HepG2 (cell line): ENCODE results near the gene INTS3. TPM values are rescaled to one million over a fixed set of nuclear protein-coding genes. Genes with fewer than 3 reads are reported as not detected.

Experiments
- ARHGAP35 ChIP-seq: sonication (generic); formaldehyde crosslinking; IDR thresholded peaks from 2 replicates; pipeline ENCODE4 v1.9.0; 2022; ENCODE audit warnings: mild to moderate bottlenecking, inconsistent platforms, moderate library complexity, missing genetic modification reagents, borderline replicate concordance
- ATF5 ChIP-seq: sonication (generic); formaldehyde crosslinking; IDR thresholded peaks from 2 replicates; pipeline ENCODE4 v1.4.0; 2020; ENCODE audit warnings: mild to moderate bottlenecking, low read depth, missing genetic modification reagents
- BORCS8-MEF2B ChIP-seq: sonication (generic); formaldehyde crosslinking; IDR thresholded peaks from 2 replicates; pipeline ENCODE4 v1.8.0; 2022; ENCODE audit warnings: mild to moderate bottlenecking, missing genetic modification reagents
- FOXJ3 ChIP-seq: sonication (generic); formaldehyde crosslinking; IDR thresholded peaks from 2 replicates; pipeline ENCODE4 v1.4.0; 2020; ENCODE audit warnings: missing genetic modification reagents, mild to moderate bottlenecking, borderline replicate concordance
- GATAD2A ChIP-seq: IDR thresholded peaks from 2 replicates; pipeline ENCODE4 v1.6.1; 2016
- JDP2 ChIP-seq: sonication (generic); formaldehyde crosslinking; IDR thresholded peaks from 2 replicates; pipeline ENCODE4 v1.8.1; 2022; ENCODE audit warnings: missing genetic modification reagents, borderline replicate concordance
- KLF15 ChIP-seq: sonication (generic); formaldehyde crosslinking; IDR thresholded peaks from 2 replicates; pipeline ENCODE4 v1.8.1; 2023; ENCODE audit warnings: borderline replicate concordance, mild to moderate bottlenecking, inconsistent platforms, missing genetic modification reagents, mixed read lengths
- MAFK ChIP-seq, 2 experiments: IDR thresholded peaks in 1 of 2; conservative IDR thresholded peaks in 1 of 2; 2 replicates each; pipeline ENCODE4 v1.6.1; 2011; ENCODE audit warnings: improper control_type of control experiment in 2 of 2, low read length in 2 of 2
- MED13 ChIP-seq: sonication (generic); formaldehyde crosslinking; IDR thresholded peaks from 2 replicates; pipeline ENCODE4 v1.5.0; 2020; ENCODE audit warnings: missing genetic modification reagents
- NBN ChIP-seq: fragments of 450-650 bp; conservative IDR thresholded peaks from 2 replicates; pipeline ENCODE4 v1.6.1; 2017
- NFRKB ChIP-seq: fragments of 450-650 bp; IDR thresholded peaks from 2 replicates; pipeline ENCODE4 v1.6.1; 2017
- PCBP2 ChIP-seq: fragments of 200-400 bp; formaldehyde crosslinking; optimal IDR thresholded peaks from 2 replicates; pipeline ENCODE3; 2018; ENCODE audit warnings: low read length, low read depth; ENCODE audit not compliant: poor library complexity, severe bottlenecking
- SOX6 ChIP-seq, 2 experiments: fragments of 450-650 bp in 1 of 2; sonication (generic) in 1 of 2; formaldehyde crosslinking in 1 of 2; IDR thresholded peaks; 2 replicates each; pipeline versions ENCODE4 v1.4.0 to v1.6.1; 2017 to 2020; ENCODE audit warnings: antibody characterized with exemption in 1 of 2, mild to moderate bottlenecking in 1 of 2, missing genetic modification reagents in 1 of 2
- SP2 ChIP-seq: sonication (generic); formaldehyde crosslinking; IDR thresholded peaks from 2 replicates; pipeline ENCODE4 v1.5.1; 2020; ENCODE audit warnings: mild to moderate bottlenecking, missing genetic modification reagents
- ZBTB42 ChIP-seq: sonication (generic); formaldehyde crosslinking; IDR thresholded peaks from 2 replicates; pipeline ENCODE4 v1.5.0; 2020; ENCODE audit warnings: mild to moderate bottlenecking, missing genetic modification reagents
- ZFY ChIP-seq: sonication (generic); formaldehyde crosslinking; IDR thresholded peaks from 2 replicates; pipeline ENCODE4 v1.4.0; 2020; ENCODE audit warnings: missing genetic modification reagents
- ZMYM3 ChIP-seq: sonication (generic); formaldehyde crosslinking; IDR thresholded peaks from 2 replicates; pipeline ENCODE4 v1.5.1; 2020; ENCODE audit warnings: mild to moderate bottlenecking, missing genetic modification reagents
- ZNF468 ChIP-seq: sonication (generic); formaldehyde crosslinking; IDR thresholded peaks from 2 replicates; pipeline ENCODE4 v1.8.0; 2022; ENCODE audit warnings: mild to moderate bottlenecking, moderate library complexity, missing genetic modification reagents
- ZNF549 ChIP-seq: sonication (generic); formaldehyde crosslinking; IDR thresholded peaks from 2 replicates; pipeline ENCODE4 v1.5.0; 2020; ENCODE audit warnings: missing genetic modification reagents
- ZNF572 ChIP-seq: sonication (generic); formaldehyde crosslinking; IDR thresholded peaks from 2 replicates; pipeline ENCODE4 v1.5.1; 2020; ENCODE audit warnings: mild to moderate bottlenecking, missing genetic modification reagents
- ZNF737 ChIP-seq: sonication (generic); formaldehyde crosslinking; IDR thresholded peaks from 2 replicates; pipeline ENCODE4 v1.5.0; 2020; ENCODE audit warnings: missing genetic modification reagents, mild to moderate bottlenecking, borderline replicate concordance
- ZNF772 ChIP-seq: sonication (generic); formaldehyde crosslinking; IDR thresholded peaks from 2 replicates; pipeline ENCODE4 v1.5.0; 2020; ENCODE audit warnings: mild to moderate bottlenecking, missing genetic modification reagents
- ZNF800 ChIP-seq: sonication (generic); formaldehyde crosslinking; IDR thresholded peaks from 2 replicates; pipeline ENCODE4 v1.4.0; 2020; ENCODE audit warnings: missing genetic modification reagents
- polyA plus RNA-seq, 8 experiments: library from polyadenylated mRNA; depleted of rRNA in 3 of 8; stranded (reverse) in 7 of 8; unstranded in 1 of 8; fragments of >200 nt; fragmentation: Illumina TruSeq in 4 of 8; extraction: Trizol in 4 of 8; gene quantifications; 2 replicates each; pipeline versions ENCODE4 v1.2.1 to v1.2.3, GENCODE V29; 2011 to 2016; ENCODE audit warnings: low read depth in 4 of 8, missing spikeins in 1 of 8, mixed read lengths in 1 of 8; ENCODE audit not compliant: insufficient read depth in 1 of 8
- total RNA-seq, 5 experiments: library from RNA; depleted of rRNA; stranded (reverse); fragments of >200 nt; fragmentation: Illumina TruSeq; extraction: Trizol; gene quantifications; 2 replicates each; pipeline ENCODE4 v1.2.3, GENCODE V29; 2016; ENCODE audit warnings: low read depth in 1 of 5
- TF ChIP-seq, protein P1 (sequence below): sonication (generic); formaldehyde crosslinking; IDR thresholded peaks from 2 replicates; pipeline ENCODE4 v1.4.0; 2020; ENCODE audit warnings: missing genetic modification reagents, borderline replicate concordance
- TF ChIP-seq, protein P2 (sequence below): IDR thresholded peaks from 2 replicates; pipeline ENCODE4 v1.6.1; 2016

Gene INTS3
- total and polyA plus RNA-seq, 2 of the 13 experiments (the other 11 are each of a cell fraction or from before 2014, with no cell fraction given) = 17.2 to 27.2 TPM

DNA sequence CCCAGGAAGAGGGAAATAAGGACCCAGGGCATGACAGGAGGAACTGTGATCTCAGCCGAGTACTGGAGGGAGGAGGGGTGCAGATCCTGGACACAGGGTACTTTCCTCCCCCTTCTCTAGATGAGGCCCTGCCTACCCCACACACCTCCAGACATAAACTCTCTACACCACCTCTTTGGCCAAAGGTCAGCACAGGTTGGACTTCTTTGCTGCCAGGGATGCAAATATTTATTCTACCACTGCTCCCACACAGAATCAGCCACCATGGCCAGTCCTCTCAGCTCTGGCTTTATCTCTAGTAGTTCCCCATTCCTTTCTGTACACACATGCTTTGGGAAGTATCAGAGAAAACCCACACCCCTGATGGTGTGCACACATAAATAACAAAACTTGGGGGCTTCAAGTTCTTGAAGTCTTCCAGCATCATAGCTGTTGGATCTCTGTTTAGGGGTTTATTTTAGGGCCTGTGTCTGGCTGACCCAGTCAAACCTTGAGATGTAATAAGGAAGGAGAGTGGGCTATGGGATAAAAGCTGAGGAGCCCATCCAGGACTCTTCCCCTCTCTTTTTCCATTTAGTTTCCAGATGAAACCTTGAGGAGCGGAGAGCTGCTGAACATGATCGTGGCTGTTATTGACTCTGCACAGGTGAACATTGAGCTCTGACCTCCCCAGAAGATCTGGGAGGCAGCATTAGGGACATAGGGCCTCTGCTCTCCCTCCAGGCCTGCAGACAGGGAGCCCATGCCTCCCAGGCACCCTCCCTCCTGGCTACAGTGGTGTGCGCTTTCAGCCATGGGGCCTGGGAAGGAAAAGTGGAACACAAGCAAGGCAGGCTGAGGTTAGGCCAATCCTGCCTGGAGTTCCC lies 40.7 kb downstream of the INTS3 start (continued):
- TF ChIP-seq MAFK (conservative IDR thresholded peaks at IDR 0.05 in 1 of 2, IDR thresholded peaks at IDR 0.05 in 1 of 2; ENCODE audit: low read length in 2 of 2) (no peak), FOXJ3 (CRISPR knock-in tag) (peak; percentile 48; the same call in 1 of the 2 replicates), ZNF549 (no peak), BORCS8-MEF2B (CRISPR knock-in tag) (0 out of 2 replicates have a peak, but pooled peaks have one; percentile 29), SOX6 (IDR thresholded peaks at IDR 0.05) (no peak), SOX6 (CRISPR knock-in tag; IDR thresholded peaks at IDR 0.05) (peak; percentile 69; the same call in 1 of the 2 replicates), ZBTB42 (CRISPR knock-in tag) (no peak), GATAD2A (peak; percentile 68), NBN (no peak), SP2 (CRISPR knock-in tag) (no peak), PCBP2 (no peak), NFRKB (no peak), ZNF800 (no peak), ZNF737 (CRISPR knock-in tag) (no peak), ATF5 (CRISPR knock-in tag) (no peak), ZFY (CRISPR knock-in tag) (peak; percentile 68), JDP2 (CRISPR knock-in tag) (no peak), ZNF572 (no peak), MED13 (CRISPR knock-in tag) (no peak), ARHGAP35 (no peak), KLF15 (CRISPR knock-in tag) (no peak), ZNF772 (no peak), ZNF468 (CRISPR knock-in tag) (no peak), ZMYM3 (CRISPR knock-in tag) (no peak)
- TF ChIP-seq, protein P1, sequence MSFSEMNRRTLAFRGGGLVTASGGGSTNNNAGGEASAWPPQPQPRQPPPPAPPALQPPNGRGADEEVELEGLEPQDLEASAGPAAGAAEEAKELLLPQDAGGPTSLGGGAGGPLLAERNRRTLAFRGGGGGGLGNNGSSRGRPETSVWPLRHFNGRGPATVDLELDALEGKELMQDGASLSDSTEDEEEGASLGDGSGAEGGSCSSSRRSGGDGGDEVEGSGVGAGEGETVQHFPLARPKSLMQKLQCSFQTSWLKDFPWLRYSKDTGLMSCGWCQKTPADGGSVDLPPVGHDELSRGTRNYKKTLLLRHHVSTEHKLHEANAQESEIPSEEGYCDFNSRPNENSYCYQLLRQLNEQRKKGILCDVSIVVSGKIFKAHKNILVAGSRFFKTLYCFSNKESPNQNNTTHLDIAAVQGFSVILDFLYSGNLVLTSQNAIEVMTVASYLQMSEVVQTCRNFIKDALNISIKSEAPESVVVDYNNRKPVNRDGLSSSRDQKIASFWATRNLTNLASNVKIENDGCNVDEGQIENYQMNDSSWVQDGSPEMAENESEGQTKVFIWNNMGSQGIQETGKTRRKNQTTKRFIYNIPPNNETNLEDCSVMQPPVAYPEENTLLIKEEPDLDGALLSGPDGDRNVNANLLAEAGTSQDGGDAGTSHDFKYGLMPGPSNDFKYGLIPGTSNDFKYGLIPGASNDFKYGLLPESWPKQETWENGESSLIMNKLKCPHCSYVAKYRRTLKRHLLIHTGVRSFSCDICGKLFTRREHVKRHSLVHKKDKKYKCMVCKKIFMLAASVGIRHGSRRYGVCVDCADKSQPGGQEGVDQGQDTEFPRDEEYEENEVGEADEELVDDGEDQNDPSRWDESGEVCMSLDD = no peak
- TF ChIP-seq, protein P2, sequence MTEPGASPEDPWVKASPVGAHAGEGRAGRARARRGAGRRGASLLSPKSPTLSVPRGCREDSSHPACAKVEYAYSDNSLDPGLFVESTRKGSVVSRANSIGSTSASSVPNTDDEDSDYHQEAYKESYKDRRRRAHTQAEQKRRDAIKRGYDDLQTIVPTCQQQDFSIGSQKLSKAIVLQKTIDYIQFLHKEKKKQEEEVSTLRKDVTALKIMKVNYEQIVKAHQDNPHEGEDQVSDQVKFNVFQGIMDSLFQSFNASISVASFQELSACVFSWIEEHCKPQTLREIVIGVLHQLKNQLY (CRISPR knock-in tag) = no peak
